ENCODE data around the gene ADAMTSL1. TPM values are rescaled to one million over a fixed set of nuclear protein-coding genes. Genes with fewer than 3 reads are reported as not detected.

ADAMTSL1 gene
- total RNA-seq, 1 experiment from 2014 or later = 1.2 TPM

- no peak for TF ChIP-seq CTCF (conservative IDR thresholded peaks at IDR 0.05)
- Histone ChIP-seq H2BK20ac (ENCODE audit: low read depth, low read length, poor library complexity, severe bottlenecking) (no peak overlapping the region), H4K5ac (ENCODE audit: insufficient read length, low read depth, low read length) (no peak overlapping the region), H3K4me1 (ENCODE audit: insufficient read depth, low read length) (peaks cover 4% of the 10 kb centered on the region; the same call in 1 of the 2 replicates), H3K23me2 (ENCODE audit: insufficient read length, low read depth, low read length, poor library complexity, severe bottlenecking) (no peaks in the 10 kb centered on the region), H2AK5ac (ENCODE audit: insufficient read length, low read length) (no peak overlapping the region), H3T11ph (ENCODE audit: low read length) (no peak overlapping the region), H4K8ac (replicated peaks; ENCODE audit: insufficient read length, low read depth, low read length) (no peak overlapping the region), H3K4ac (ENCODE audit: low read depth, low read length) (no peak overlapping the region), H3K9me3 (ENCODE audit: control insufficient read depth, low read depth, low read length) (no peaks in the 10 kb centered on the region), H3K27ac (ENCODE audit: insufficient read length, low read depth, low read length) (no peak overlapping the region), H3K4me2 (ENCODE audit: insufficient read depth, insufficient read length, low read length) (no peak overlapping the region), H2BK15ac (ENCODE audit: low read depth, low read length) (no peak overlapping the region), H3K14ac (ENCODE audit: insufficient read depth, low read length) (no peak overlapping the region), H2BK5ac (ENCODE audit: insufficient read length, low read length) (no peak overlapping the region), H3K79me2 (ENCODE audit: insufficient read depth, low read length) (no peaks in the 10 kb centered on the region), H3K56ac (ENCODE audit: insufficient read length, low read depth, low read length) (no peak overlapping the region), H3K18ac (ENCODE audit: insufficient read length, low read depth, low read length) (no peak overlapping the region), H2BK12ac (ENCODE audit: insufficient read length, low read depth, low read length) (no peak overlapping the region), H4K20me1 (ENCODE audit: control insufficient read depth, insufficient read depth, insufficient read length) (no peaks in the 10 kb centered on the region), H3K23ac (ENCODE audit: insufficient read length, low read depth, low read length) (no peak overlapping the region), H3K9ac (ENCODE audit: extremely low read depth, insufficient read length, low read length) (no peak overlapping the region), H3K27me3 (ENCODE audit: insufficient read depth, low read length) (no peaks in the 10 kb centered on the region), H3K79me1 (ENCODE audit: insufficient read depth, low read depth, low read length, poor library complexity, severe bottlenecking) (no peaks in the 10 kb centered on the region), H2BK120ac (ENCODE audit: low read depth, low read length, poor library complexity, severe bottlenecking) (no peak overlapping the region), H4K91ac (ENCODE audit: insufficient read length, low read depth, low read length) (no peak overlapping the region), H2AFZ (ENCODE audit: low read length) (no peak overlapping the region)
- H3K9me3 Mint-ChIP-seq = no peaks in the 10 kb centered on the region
- no CpG with 5 or more reads among the region's 4 CpGs for WGBS (ENCODE audit: extremely low coverage, insufficient read length, low lambda C conversion rate)
- peaks cover 15 to 19% of the 10 kb centered on the region in 2 experiments for H3K4me1 Mint-ChIP-seq
- 0 out of 7 replicates have a peak, but pooled peaks cover 0 to 3% (median 0%) of the 10 kb centered on the region in 3 experiments for H3K36me3 Mint-ChIP-seq (ENCODE audit: insufficient read depth in 1 of 3, low read depth in 3 of 3)
- no peak overlapping the region for H3K4me3 Mint-ChIP-seq
- H3K27me3 Mint-ChIP-seq (ENCODE audit: low read depth) = no peaks in the 10 kb centered on the region
- no peak for DNase-seq
- H3K27ac Mint-ChIP-seq = no peak overlapping the region
Measured at GRCh38 chr9:18857334-18857733, 383.4 kb downstream of the ADAMTSL1 start.

Measured in H9 (cell line).